HEK293 (cell line): ENCODE data around the gene ECE1.

Source experiments
- AEBP2 ChIP-seq: fragments of 450-650 bp; formaldehyde crosslinking; IDR thresholded peaks from 2 replicates; pipeline ENCODE4 v1.5.1; 2016; ENCODE audit warnings: missing biosample characterization, missing genetic modification characterization, borderline replicate concordance
- FEZF1 ChIP-seq: fragments of 450-650 bp; formaldehyde crosslinking; IDR thresholded peaks from 2 replicates; pipeline ENCODE4 v1.5.1; 2016; ENCODE audit warnings: missing biosample characterization, missing genetic modification characterization
- GLI2 ChIP-seq: fragments of 450-650 bp; formaldehyde crosslinking; IDR thresholded peaks from 2 replicates; pipeline ENCODE4; 2017; ENCODE audit warnings: missing biosample characterization, missing genetic modification characterization, low read depth, borderline replicate concordance
- GLIS1 ChIP-seq: fragments of 450-650 bp; formaldehyde crosslinking; IDR thresholded peaks from 2 replicates; pipeline ENCODE4 v1.5.1; 2016; ENCODE audit warnings: missing biosample characterization, missing genetic modification characterization
- HIC1 ChIP-seq: fragments of 450-650 bp; formaldehyde crosslinking; IDR thresholded peaks from 2 replicates; pipeline ENCODE4 v1.5.1; 2016; ENCODE audit warnings: missing biosample characterization, missing genetic modification characterization
- INSM2 ChIP-seq: fragments of 450-650 bp; formaldehyde crosslinking; IDR thresholded peaks from 2 replicates; pipeline ENCODE4 v1.5.1; 2016; ENCODE audit warnings: missing biosample characterization, missing genetic modification characterization
- REPIN1 ChIP-seq: fragments of 450-650 bp; formaldehyde crosslinking; IDR thresholded peaks from 2 replicates; pipeline ENCODE4 v1.5.1; 2017; ENCODE audit warnings: missing biosample characterization, missing genetic modification characterization, low read depth
- REST ChIP-seq: fragments of 450-650 bp; formaldehyde crosslinking; IDR thresholded peaks from 2 replicates; pipeline ENCODE4 v1.5.1; 2016; ENCODE audit warnings: missing biosample characterization, missing genetic modification characterization
- SCRT2 ChIP-seq: fragments of 450-650 bp; formaldehyde crosslinking; IDR thresholded peaks from 2 replicates; pipeline ENCODE4 v1.5.1; 2016; ENCODE audit warnings: missing biosample characterization, missing genetic modification characterization
- TCF7L2 ChIP-seq: IDR thresholded peaks from 2 replicates; pipeline ENCODE4 v1.6.1; 2011; ENCODE audit warnings: low read depth, mild to moderate bottlenecking, inconsistent platforms, low read length, moderate library complexity, borderline replicate concordance
- ZBTB10 ChIP-seq: fragments of 450-650 bp; formaldehyde crosslinking; IDR thresholded peaks from 2 replicates; pipeline ENCODE4 v1.5.1; 2016; ENCODE audit warnings: missing biosample characterization, missing genetic modification characterization
- ZBTB7A ChIP-seq: fragments of 450-650 bp; formaldehyde crosslinking; IDR thresholded peaks from 2 replicates; pipeline ENCODE4 v1.5.1; 2016; ENCODE audit warnings: low read depth, missing biosample characterization, missing genetic modification characterization
- ZNF114 ChIP-seq: fragments of 450-650 bp; formaldehyde crosslinking; IDR thresholded peaks from 2 replicates; pipeline ENCODE4 v1.5.0; 2017; ENCODE audit warnings: missing biosample characterization, missing genetic modification characterization
- ZNF16 ChIP-seq: fragments of 450-650 bp; formaldehyde crosslinking; IDR thresholded peaks from 2 replicates; pipeline ENCODE4 v1.5.1; 2016; ENCODE audit warnings: low read depth, missing biosample characterization, missing genetic modification characterization
- ZNF221 ChIP-seq: fragments of 450-650 bp; formaldehyde crosslinking; IDR thresholded peaks from 2 replicates; pipeline ENCODE4 v1.5.1; 2017; ENCODE audit warnings: missing biosample characterization, missing genetic modification characterization, borderline replicate concordance
- ZNF274 ChIP-seq, 2 experiments: fragments of 200-500 bp in 1 of 2; fragments of 450-650 bp in 1 of 2; sonication (Bioruptor generic) in 1 of 2; formaldehyde crosslinking in 1 of 2; IDR thresholded peaks; 2 replicates each; pipeline versions ENCODE4 v1.5.1 to v1.6.1; 2014 to 2016; ENCODE audit warnings: borderline replicate concordance in 1 of 2, inconsistent platforms in 1 of 2, low read length in 1 of 2, missing biosample characterization in 1 of 2, missing genetic modification characterization in 1 of 2
- ZNF335 ChIP-seq: fragments of 450-650 bp; formaldehyde crosslinking; conservative IDR thresholded peaks from 2 replicates; pipeline ENCODE4 v1.5.1; 2016; ENCODE audit warnings: missing biosample characterization, missing genetic modification characterization
- ZNF354C ChIP-seq: fragments of 450-650 bp; formaldehyde crosslinking; IDR thresholded peaks from 2 replicates; pipeline ENCODE4 v1.5.1; 2016; ENCODE audit warnings: missing biosample characterization, missing genetic modification characterization, low read depth, borderline replicate concordance
- ZNF426 ChIP-seq: fragments of 450-650 bp; formaldehyde crosslinking; IDR thresholded peaks from 2 replicates; pipeline ENCODE4 v1.5.1; 2017; ENCODE audit warnings: missing biosample characterization, missing genetic modification characterization, mild to moderate bottlenecking, inconsistent platforms, moderate library complexity
- ZNF449 ChIP-seq: fragments of 450-650 bp; formaldehyde crosslinking; IDR thresholded peaks from 2 replicates; pipeline ENCODE4 v1.5.1; 2017; ENCODE audit warnings: missing biosample characterization, mild to moderate bottlenecking, missing genetic modification characterization, moderate library complexity
- ZNF544 ChIP-seq: fragments of 450-650 bp; formaldehyde crosslinking; IDR thresholded peaks from 2 replicates; pipeline ENCODE4 v1.5.0; 2017; ENCODE audit warnings: missing biosample characterization, missing genetic modification characterization
- ZNF558 ChIP-seq: fragments of 450-650 bp; formaldehyde crosslinking; IDR thresholded peaks from 2 replicates; pipeline ENCODE4 v1.5.1; 2016; ENCODE audit warnings: missing biosample characterization, missing genetic modification characterization
- ZNF560 ChIP-seq: fragments of 450-650 bp; formaldehyde crosslinking; IDR thresholded peaks from 2 replicates; pipeline ENCODE4 v1.5.1; 2017; ENCODE audit warnings: missing biosample characterization, missing genetic modification characterization, borderline replicate concordance
- ZNF660 ChIP-seq: fragments of 450-650 bp; IDR thresholded peaks from 2 replicates; pipeline ENCODE4 v1.5.1; 2018; ENCODE audit warnings: missing biosample characterization, mild to moderate bottlenecking, missing genetic modification characterization
- ZNF701 ChIP-seq: fragments of 450-650 bp; formaldehyde crosslinking; IDR thresholded peaks from 2 replicates; pipeline ENCODE4 v1.5.1; 2016; ENCODE audit warnings: missing biosample characterization, missing genetic modification characterization
- ZNF777 ChIP-seq: fragments of 450-650 bp; formaldehyde crosslinking; IDR thresholded peaks from 2 replicates; pipeline ENCODE4 v1.5.1; 2017; ENCODE audit warnings: missing biosample characterization, missing genetic modification characterization, borderline replicate concordance

Gene ECE1

GRCh38 chr1:21318714-21319159 lies 28.5 kb upstream of the ECE1 start (continued):
- peak; percentile 89 for TF ChIP-seq INSM2 (tag by site-specific recombination)
- no peak for TF ChIP-seq ZNF274 (IDR thresholded peaks at IDR 0.05; ENCODE audit: low read length)
- TF ChIP-seq ZNF274 (tag by site-specific recombination; IDR thresholded peaks at IDR 0.05; ENCODE audit: borderline replicate concordance): no peak
- no peak for TF ChIP-seq AEBP2
- TF ChIP-seq ZBTB10: peak; percentile 58; the same call in 1 of the 2 replicates
- no peak for TF ChIP-seq ZNF16 (tag by site-specific recombination)
- TF ChIP-seq HIC1 (tag by site-specific recombination): peak; percentile 72
- TF ChIP-seq FEZF1 (tag by site-specific recombination): peak; percentile 61; the same call in 1 of the 2 replicates
- TF ChIP-seq TCF7L2: no peak
- TF ChIP-seq ZNF221: no peak
- no peak for TF ChIP-seq ZNF449 (tag by site-specific recombination)
- TF ChIP-seq ZNF335: peak; percentile 36; the same call in 1 of the 2 replicates
- TF ChIP-seq REPIN1 (tag by site-specific recombination): no peak
- no peak for TF ChIP-seq ZBTB7A
- peak; percentile 96 for TF ChIP-seq GLIS1 (tag by site-specific recombination)
- 0 out of 2 replicates have a peak, but pooled peaks have one; percentile 53 for TF ChIP-seq ZNF558 (tag by site-specific recombination)
- no peak for TF ChIP-seq ZNF777 (tag by site-specific recombination)
- TF ChIP-seq ZNF426 (tag by site-specific recombination): no peak
- TF ChIP-seq GLI2 (tag by site-specific recombination): no peak
- no peak for TF ChIP-seq ZNF701 (tag by site-specific recombination)
- TF ChIP-seq ZNF354C (tag by site-specific recombination): no peak
- peak; percentile 89 for TF ChIP-seq ZNF660 (tag by site-specific recombination)
- TF ChIP-seq ZNF544 (tag by site-specific recombination): no peak
- TF ChIP-seq REST: no peak
- no peak for TF ChIP-seq ZNF560 (tag by site-specific recombination)
- no peak for TF ChIP-seq SCRT2 (tag by site-specific recombination)
- no peak for TF ChIP-seq ZNF114 (tag by site-specific recombination)
